H9 (cell line): ENCODE data around the gene STAC2. TPM values are rescaled to one million over a fixed set of nuclear protein-coding genes. Genes with fewer than 3 reads are reported as not detected.

Source experiments
- DNase-seq: peaks from one replicate; pipeline ENCODE4 v3.0.0-alpha.2; 2017
- H2AFZ ChIP-seq: one replicate; pipeline ENCODE4 v1.6.1; 2013; ENCODE audit warnings: mild to moderate bottlenecking, low read length, control low read depth, moderate library complexity
- H2AK5ac ChIP-seq: 2 replicates; pipeline ENCODE4 v1.6.1; 2013; ENCODE audit warnings: low read length, control low read depth, mixed read lengths; ENCODE audit not compliant: insufficient read length
- H2BK120ac ChIP-seq: one replicate; pipeline ENCODE4 v1.6.1; 2013; ENCODE audit warnings: low read depth, mild to moderate bottlenecking, low read length, control low read depth, inconsistent platforms; ENCODE audit not compliant: poor library complexity, severe bottlenecking
- H2BK12ac ChIP-seq: 2 replicates; pipeline ENCODE4 v1.6.1; 2013; ENCODE audit warnings: low read length, control low read depth, mixed read lengths, low read depth; ENCODE audit not compliant: insufficient read length
- H2BK15ac ChIP-seq: 2 replicates; pipeline ENCODE4 v1.6.1; 2013; ENCODE audit warnings: low read depth, low read length, control low read depth
- H2BK20ac ChIP-seq: one replicate; pipeline ENCODE4 v1.6.1; 2013; ENCODE audit warnings: low read depth, mild to moderate bottlenecking, low read length, control low read depth, inconsistent platforms; ENCODE audit not compliant: poor library complexity, severe bottlenecking
- H2BK5ac ChIP-seq: 2 replicates; pipeline ENCODE4 v1.6.1; 2013; ENCODE audit warnings: low read length, control low read depth, mixed read lengths; ENCODE audit not compliant: insufficient read length
- H3K14ac ChIP-seq: 2 replicates; pipeline ENCODE4 v1.6.1; 2013; ENCODE audit warnings: low read length, control low read depth; ENCODE audit not compliant: insufficient read depth
- H3K18ac ChIP-seq: 2 replicates; pipeline ENCODE4 v1.6.1; 2013; ENCODE audit warnings: low read depth, mild to moderate bottlenecking, mixed read lengths, low read length, control low read depth; ENCODE audit not compliant: insufficient read length
- H3K23ac ChIP-seq: 2 replicates; pipeline ENCODE4 v1.6.1; 2013; ENCODE audit warnings: low read length, control low read depth, mixed read lengths, low read depth; ENCODE audit not compliant: insufficient read length
- H3K23me2 ChIP-seq: 2 replicates; pipeline ENCODE4 v1.6.1; 2013; ENCODE audit warnings: low read depth, mild to moderate bottlenecking, mixed read lengths, low read length, control low read depth; ENCODE audit not compliant: insufficient read length, poor library complexity, severe bottlenecking
- H3K27ac ChIP-seq: 2 replicates; pipeline ENCODE4 v1.5.1; 2013; ENCODE audit warnings: low read length, control low read depth, mixed read lengths, low read depth; ENCODE audit not compliant: insufficient read length
- H3K27me3 ChIP-seq: 2 replicates; pipeline ENCODE4 v1.6.1; 2013; ENCODE audit warnings: low read length, control low read depth, inconsistent platforms; ENCODE audit not compliant: insufficient read depth
- H3K4ac ChIP-seq: 2 replicates; pipeline ENCODE4 v1.6.1; 2013; ENCODE audit warnings: low read depth, mild to moderate bottlenecking, control low read depth, inconsistent platforms, low read length, moderate library complexity
- H3K4me1 ChIP-seq: 2 replicates; pipeline ENCODE4 v1.6.1; 2013; ENCODE audit warnings: low read length, control low read depth, inconsistent platforms; ENCODE audit not compliant: insufficient read depth
- H3K4me2 ChIP-seq: 2 replicates; pipeline ENCODE4 v1.6.1; 2013; ENCODE audit warnings: low read length, control low read depth, mixed read lengths; ENCODE audit not compliant: insufficient read length, insufficient read depth
- H3K56ac ChIP-seq: 2 replicates; pipeline ENCODE4 v1.6.1; 2013; ENCODE audit warnings: low read depth, mild to moderate bottlenecking, mixed read lengths, low read length, control low read depth; ENCODE audit not compliant: insufficient read length
- H3K79me1 ChIP-seq: 2 replicates; pipeline ENCODE4 v1.6.1; 2013; ENCODE audit warnings: low read depth, mild to moderate bottlenecking, moderate library complexity, low read length, control low read depth, inconsistent platforms; ENCODE audit not compliant: insufficient read depth, poor library complexity, severe bottlenecking
- H3K79me2 ChIP-seq: 2 replicates; pipeline ENCODE4 v1.6.1; 2013; ENCODE audit warnings: low read length, control low read depth, inconsistent platforms; ENCODE audit not compliant: insufficient read depth
- H3K9ac ChIP-seq: 2 replicates; pipeline ENCODE4 v1.6.1; 2013; ENCODE audit warnings: low read length, control low read depth, mixed read lengths; ENCODE audit not compliant: insufficient read length; ENCODE audit errors: extremely low read depth
- H3K9me3 ChIP-seq: one replicate; pipeline ENCODE4 v1.6.1; 2013; ENCODE audit warnings: low read depth, low read length, inconsistent platforms; ENCODE audit not compliant: control insufficient read depth
- H3T11ph ChIP-seq: one replicate; pipeline ENCODE4 v1.6.1; 2013; ENCODE audit warnings: mild to moderate bottlenecking, low read length, control low read depth, inconsistent platforms
- H4K20me1 ChIP-seq: one replicate; pipeline ENCODE4 v1.6.1; 2013; ENCODE audit not compliant: control insufficient read depth, insufficient read length, insufficient read depth
- H4K5ac ChIP-seq: 2 replicates; pipeline ENCODE4 v1.6.1; 2013; ENCODE audit warnings: low read depth, mild to moderate bottlenecking, mixed read lengths, low read length, control low read depth; ENCODE audit not compliant: insufficient read length
- H4K8ac ChIP-seq: replicated peaks from 2 replicates; pipeline ENCODE4 v1.6.1; 2013; ENCODE audit warnings: low read length, control low read depth, mixed read lengths, low read depth; ENCODE audit not compliant: insufficient read length
- H4K91ac ChIP-seq: 2 replicates; pipeline ENCODE4 v1.6.1; 2013; ENCODE audit warnings: low read depth, mild to moderate bottlenecking, moderate library complexity, mixed read lengths, low read length, control low read depth; ENCODE audit not compliant: insufficient read length
- H3K27ac Mint-ChIP-seq, 3 experiments: 2 replicates in 2 of 3; 3 replicates in 1 of 3; pipeline ENCODE4 v1.8.0; 2020 to 2021; ENCODE audit warnings: mixed read lengths in 3 of 3, mild to moderate bottlenecking in 1 of 3, moderate library complexity in 1 of 3
- H3K27me3 Mint-ChIP-seq: 2 replicates; pipeline ENCODE4 v1.8.0; 2021; ENCODE audit warnings: low read depth, mild to moderate bottlenecking, moderate library complexity, mixed read lengths
- H3K36me3 Mint-ChIP-seq, 3 experiments: 2 replicates in 2 of 3; 3 replicates in 1 of 3; pipeline ENCODE4 v1.8.0; 2020 to 2021; ENCODE audit warnings: low read depth in 3 of 3, mixed read lengths in 3 of 3; ENCODE audit not compliant: insufficient read depth in 1 of 3
- H3K4me1 Mint-ChIP-seq, 2 experiments: 2 replicates each; pipeline ENCODE4 v1.8.0; 2020; ENCODE audit warnings: mixed read lengths in 2 of 2
- H3K4me3 Mint-ChIP-seq, 2 experiments: 2 replicates in 1 of 2; 3 replicates in 1 of 2; pipeline ENCODE4 v1.8.0; 2020 to 2021; ENCODE audit warnings: mild to moderate bottlenecking in 2 of 2, mixed read lengths in 2 of 2, moderate library complexity in 1 of 2
- H3K9me3 Mint-ChIP-seq, 2 experiments: 2 replicates in 1 of 2; 3 replicates in 1 of 2; pipeline ENCODE4 v1.8.0; 2020; ENCODE audit warnings: mild to moderate bottlenecking in 2 of 2, mixed read lengths in 2 of 2, moderate library complexity in 1 of 2
- CTCF ChIP-seq: fragments of 200-600 bp; sonication (generic); conservative IDR thresholded peaks from 3 replicates; pipeline ENCODE4 v1.8.0; 2021; ENCODE audit warnings: antibody characterized with exemption, mild to moderate bottlenecking
- WGBS: extraction: QIAGEN DNeasy Blood & Tissue Kit; methylation state at CpG from one replicate; pipeline ENCODE4 v1.1.7; 2013; ENCODE audit warnings: missing lambda C conversion rate, low lambda C conversion rate, mixed read lengths; ENCODE audit not compliant: insufficient read length; ENCODE audit errors: extremely low coverage; 5-methylcytosine and 5-hydroxymethylcytosine counted together
- total RNA-seq: library from RNA; stranded (reverse); gene quantifications from 2 replicates; pipeline ENCODE4 v1.2.1, GENCODE V29; 2021

STAC2 gene
- total RNA-seq, 1 experiment from 2014 or later = 2.5 TPM

- no peak overlapping the region for H4K8ac ChIP-seq
- H4K91ac ChIP-seq = no peak overlapping the region
- no peaks in the 10 kb centered on the region; the same call in 1 of the 2 replicates for H3K27me3 ChIP-seq
- no peak overlapping the region for H2BK20ac ChIP-seq
- no peak for DNase-seq
- H3K23ac ChIP-seq = no peak overlapping the region
- Mint-ChIP-seq H3K27ac (no peak overlapping the region; a peak in 2 of 7 replicates), H3K4me3 (no peak overlapping the region; a peak in 1 of 5 replicates), H3K36me3 (no peaks in the 10 kb centered on the region; a peak in 2 of 7 replicates), H3K9me3 (no peaks in the 10 kb centered on the region), H3K27me3 (peaks cover 54% of the 10 kb centered on the region), H3K4me1 (peaks cover 21 to 41% of the 10 kb centered on the region in 2 experiments)
- H3K27ac ChIP-seq = no peak overlapping the region
- no peak overlapping the region for H3K14ac ChIP-seq
- no peak for TF ChIP-seq CTCF
- no peak overlapping the region for H3K18ac ChIP-seq
- H3K56ac ChIP-seq = no peak overlapping the region
- H3K4ac ChIP-seq = no peak overlapping the region
- no peak overlapping the region for H3K9ac ChIP-seq
- H4K5ac ChIP-seq = no peak overlapping the region
- H3T11ph ChIP-seq = no peak overlapping the region
- no peaks in the 10 kb centered on the region; the same call in 1 of the 2 replicates for H3K4me1 ChIP-seq
- no CpG with 5 or more reads among the region's 9 CpGs for WGBS
- no peak overlapping the region for H2AFZ ChIP-seq
- no peak overlapping the region for H3K4me2 ChIP-seq
- no peak overlapping the region for H2BK12ac ChIP-seq
- H3K79me2 ChIP-seq = no peaks in the 10 kb centered on the region
- H3K23me2 ChIP-seq = peaks cover 6% of the 10 kb centered on the region
- no peaks in the 10 kb centered on the region for H4K20me1 ChIP-seq
- H3K79me1 ChIP-seq = no peaks in the 10 kb centered on the region
- no peak overlapping the region for H2BK5ac ChIP-seq
- no peak overlapping the region for H2AK5ac ChIP-seq
- H2BK120ac ChIP-seq = no peak overlapping the region
- no peak overlapping the region for H2BK15ac ChIP-seq
- H3K9me3 ChIP-seq = no peaks in the 10 kb centered on the region
Measured at GRCh38 chr17:39213852-39214251, 11.9 kb downstream of the STAC2 start.
